OCI-LY7 (cell line): ENCODE results near the gene FDXACB1. TPM values are rescaled to one million over a fixed set of nuclear protein-coding genes. Genes with fewer than 3 reads are reported as not detected.
A peak's percentile ranks its signal among the peaks of the same experiment; 100 is the strongest.

ENCODE experiments used
- BruUV-seq: library from RNA; stranded (reverse); fragments of 400-500 nt; replicated peaks from 2 replicates; lab custom pipeline; 2021; lab: Mats Ljungman, UMichigan
- CTCF ChIA-PET: fragments of 300-600 bp; sonication (Branson Sonifier 250); formaldehyde crosslinking; loops from one replicate; lab custom pipeline; 2022; ENCODE audit warnings: antibody characterized with exemption; ENCODE audit not compliant: unreplicated experiment; lab: Charles Lee
- POLR2A ChIA-PET: fragments of 300-600 bp; sonication (Branson Sonifier 250); formaldehyde crosslinking; loops from one replicate; lab custom pipeline; 2022; ENCODE audit warnings: antibody characterized with exemption; lab: Charles Lee
- DNase-seq: peaks from one replicate; pipeline ENCODE4 v3.0.0-alpha.2; 2015; ENCODE audit warnings: low spot score
- H2AFZ ChIP-seq: fragments of 200-600 bp; sonication (generic), shearing (Covaris generic); 2 replicates; pipeline ENCODE4 v1.6.1; 2014; ENCODE audit warnings: mild to moderate bottlenecking, antibody characterized with exemption, low read length, moderate library complexity
- H3K27ac ChIP-seq: fragments of 200-600 bp; sonication (generic); 2 replicates; pipeline ENCODE4 v1.5.1; 2014; ENCODE audit warnings: mixed run types, low read depth, mild to moderate bottlenecking, moderate library complexity, low read length, inconsistent platforms; ENCODE audit not compliant: poor library complexity, severe bottlenecking
- H3K36me3 ChIP-seq: fragments of 200-600 bp; sonication (generic); 2 replicates; pipeline ENCODE4 v1.6.1; 2014; ENCODE audit warnings: mild to moderate bottlenecking, antibody characterized with exemption, low read length, moderate library complexity, mixed read lengths; ENCODE audit not compliant: insufficient read depth
- H3K4me1 ChIP-seq: fragments of 200-600 bp; sonication (generic); 2 replicates; pipeline ENCODE4 v1.5.1; 2014; ENCODE audit warnings: mild to moderate bottlenecking, low read length; ENCODE audit not compliant: insufficient read depth, poor library complexity, severe bottlenecking
- H3K4me2 ChIP-seq: fragments of 200-600 bp; sonication (generic); 2 replicates; pipeline ENCODE4 v1.6.1; 2014; ENCODE audit warnings: mild to moderate bottlenecking, low read length
- H3K4me3 ChIP-seq: fragments of 200-600 bp; sonication (generic); 2 replicates; pipeline ENCODE4 v1.5.1; 2014; ENCODE audit warnings: mild to moderate bottlenecking, low read depth, low read length; ENCODE audit not compliant: poor library complexity, severe bottlenecking
- H3K79me2 ChIP-seq: fragments of 200-600 bp; sonication (generic); 2 replicates; pipeline ENCODE4 v1.6.1; 2016; ENCODE audit warnings: low read depth, mild to moderate bottlenecking, low read length, moderate library complexity, mixed read lengths; ENCODE audit not compliant: insufficient read depth
- H3K9me2 ChIP-seq: fragments of 200-600 bp; sonication (generic); 2 replicates; pipeline ENCODE4 v1.6.1; 2016; ENCODE audit warnings: mild to moderate bottlenecking, low read length, mixed read lengths; ENCODE audit not compliant: insufficient read depth
- H3K9me3 ChIP-seq: fragments of 200-600 bp; sonication (generic); 2 replicates; pipeline ENCODE4 v1.6.1; 2014; ENCODE audit warnings: mild to moderate bottlenecking, mixed run types, low read length, mixed read lengths
- H4K20me1 ChIP-seq: fragments of 200-600 bp; sonication (generic); 2 replicates; pipeline ENCODE4 v1.6.1; 2014; ENCODE audit warnings: mild to moderate bottlenecking, antibody characterized with exemption, low read length, moderate library complexity, mixed read lengths; ENCODE audit not compliant: insufficient read depth
- CTCF ChIP-seq: fragments of 200-600 bp; sonication (generic); conservative IDR thresholded peaks from 2 replicates; pipeline ENCODE4 v1.5.1; 2014; ENCODE audit warnings: mild to moderate bottlenecking, antibody characterized with exemption, low read length, moderate library complexity, mixed read lengths
- EZH2phosphoT487 ChIP-seq: fragments of 200-600 bp; sonication (generic); IDR thresholded peaks from 2 replicates; pipeline ENCODE4 v1.6.1; 2018; ENCODE audit warnings: low read depth, borderline replicate concordance, mild to moderate bottlenecking, mixed run types, antibody characterized with exemption, low read length, moderate library complexity, mixed read lengths
- intact Hi-C: fragments of 100-400 bp; cut with micrococcal nuclease; formaldehyde crosslinking; loops from one replicate; pipeline ENCODE4 v1.10.0; 2022; ENCODE audit not compliant: unreplicated experiment
- total RNA-seq, 2 experiments: library from RNA; depleted of rRNA in 1 of 2; stranded (reverse); fragments of >200 nt in 1 of 2; shearing (Covaris generic) in 1 of 2; gene quantifications; 2 replicates each; pipeline ENCODE4 v1.2.3, GENCODE V29; 2014 to 2022

FDXACB1 gene
- total RNA-seq, 2 experiments from 2014 or later = 5.8 to 6.2 TPM

- H3K27ac ChIP-seq = peak overlapping the region; percentile 79
- H3K4me3 ChIP-seq = peak overlapping the region; percentile 65
- H3K9me2 ChIP-seq = no peaks in the 10 kb centered on the region
- H3K9me3 ChIP-seq = no peaks in the 10 kb centered on the region
- intact Hi-C loops = loop anchor here (1.0 to 5.0 kb wide), 4 partner anchors 47 to 324 kb away; partner anchors contain the start of genes CFAP68, DLAT, FDXACB1 and SIK2
- TF ChIP-seq CTCF (no peak), EZH2phosphoT487 (no peak)
- H2AFZ ChIP-seq = peak overlapping the region; percentile 90
- no peaks in the 10 kb centered on the region for H3K36me3 ChIP-seq
- H3K4me2 ChIP-seq = peak overlapping the region; percentile 96
- ChIA-PET CTCF (interaction anchor here (1.1 to 1.9 kb wide), 2 partner anchors 12 to 18 kb away, joined by 4 to 12 read pairs; partner anchors contain the start of gene DIXDC1), POLR2A (interaction anchor here (0.6 to 3.6 kb wide), 18 partner anchors 8 to 322 kb away, joined by 3 to 54 read pairs (median 6); partner anchors contain the start of genes ALG9, C11orf52, CFAP68 and DIXDC1)
- no peak for DNase-seq
- no TSS peak for BruUV-seq
- no peaks in the 10 kb centered on the region for H3K79me2 ChIP-seq
- H4K20me1 ChIP-seq = no peaks in the 10 kb centered on the region
- H3K4me1 ChIP-seq = peaks cover 14% of the 10 kb centered on the region
Observed at GRCh38 chr11:111925953-111926352, 47.0 kb upstream of the FDXACB1 start.

DNA sequence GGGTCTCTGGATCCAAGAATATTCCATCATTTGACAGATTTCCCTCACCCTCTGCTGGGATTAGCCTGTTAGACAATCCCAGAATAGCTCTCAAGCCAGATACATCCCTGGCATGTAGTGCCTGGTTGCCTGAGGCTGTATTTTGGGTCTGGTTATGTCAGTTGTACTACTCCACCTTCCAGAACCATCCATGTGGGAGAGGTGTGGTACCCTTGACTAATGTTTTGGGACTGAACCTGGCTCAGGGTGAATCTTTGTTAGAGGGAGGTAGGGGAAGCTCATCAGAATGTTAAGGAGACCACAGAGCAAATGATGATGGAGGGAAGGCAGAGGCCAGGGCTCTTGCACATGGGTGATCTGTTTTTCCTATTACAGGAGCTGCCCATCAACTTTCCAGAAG lies 45.0 kb upstream of the FDXACB1 start:
- Histone ChIP-seq H3K79me2 (no peaks in the 10 kb centered on the region), H3K9me2 (no peaks in the 10 kb centered on the region), H2AFZ (0 out of 2 replicates have a peak overlapping the region, but pooled peaks have one; percentile 61), H3K4me2 (no peak overlapping the region), H4K20me1 (no peaks in the 10 kb centered on the region), H3K9me3 (no peaks in the 10 kb centered on the region), H3K4me1 (peaks cover 14% of the 10 kb centered on the region), H3K4me3 (no peak overlapping the region), H3K27ac (no peak overlapping the region), H3K36me3 (no peaks in the 10 kb centered on the region)
- POLR2A ChIA-PET = interaction anchor here (1.1 to 3.6 kb wide), 3 partner anchors 13 to 163 kb away, joined by 3 to 54 read pairs (median 4); partner anchors contain the start of gene DIXDC1
- TF ChIP-seq EZH2phosphoT487 = no peak
- no peak for TF ChIP-seq CTCF
- DNase-seq = no peak
- CTCF ChIA-PET = no interaction called here
- intact Hi-C loops = no loop called here
- BruUV-seq = no TSS peak

DNA sequence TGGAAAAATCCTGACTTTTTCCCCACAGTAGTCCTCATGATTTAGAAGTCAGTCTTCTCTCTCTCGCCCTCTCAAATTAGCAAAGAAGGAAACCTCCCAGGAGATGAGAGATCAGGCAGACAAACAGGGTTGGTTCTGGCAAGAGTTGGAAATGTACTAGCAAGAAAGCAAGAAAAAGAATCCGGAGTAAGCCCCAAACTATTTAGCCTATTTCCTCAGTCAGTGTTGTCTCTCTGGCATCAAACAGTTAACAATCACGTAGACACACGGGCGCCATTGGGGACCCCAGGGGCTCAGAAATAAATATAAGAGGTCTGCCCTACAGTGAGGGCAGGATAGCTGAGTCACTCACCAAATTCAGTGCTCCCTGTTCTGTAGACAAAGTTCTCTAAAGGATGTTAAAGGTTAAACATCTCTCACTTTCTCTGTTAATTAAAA lies 44.4 kb upstream of the FDXACB1 start:
- no peak for DNase-seq
- TF ChIP-seq CTCF = no peak
- TF ChIP-seq EZH2phosphoT487 = no peak
- CTCF ChIA-PET = no interaction called here
- Histone ChIP-seq H3K9me2 (no peaks in the 10 kb centered on the region), H3K79me2 (no peaks in the 10 kb centered on the region), H2AFZ (peak overlapping the region; percentile 61; the same call in 1 of the 2 replicates), H4K20me1 (no peaks in the 10 kb centered on the region), H3K4me3 (no peak overlapping the region), H3K4me2 (no peak overlapping the region), H3K9me3 (no peaks in the 10 kb centered on the region), H3K4me1 (peaks cover 14% of the 10 kb centered on the region), H3K36me3 (no peaks in the 10 kb centered on the region), H3K27ac (no peak overlapping the region)
- BruUV-seq = no TSS peak
- POLR2A ChIA-PET = no interaction called here
- intact Hi-C loops = no loop called here
